ENCODE data around the gene ELL3. TPM values are rescaled to one million over a fixed set of nuclear protein-coding genes. Genes with fewer than 3 reads are reported as not detected.
A peak's percentile ranks its signal among the peaks of the same experiment; 100 is the strongest.

ELL3 gene
- total RNA-seq, 4 donors from 2014 or later, result 11.4 to 29.3 (median 13.0) TPM

DNA sequence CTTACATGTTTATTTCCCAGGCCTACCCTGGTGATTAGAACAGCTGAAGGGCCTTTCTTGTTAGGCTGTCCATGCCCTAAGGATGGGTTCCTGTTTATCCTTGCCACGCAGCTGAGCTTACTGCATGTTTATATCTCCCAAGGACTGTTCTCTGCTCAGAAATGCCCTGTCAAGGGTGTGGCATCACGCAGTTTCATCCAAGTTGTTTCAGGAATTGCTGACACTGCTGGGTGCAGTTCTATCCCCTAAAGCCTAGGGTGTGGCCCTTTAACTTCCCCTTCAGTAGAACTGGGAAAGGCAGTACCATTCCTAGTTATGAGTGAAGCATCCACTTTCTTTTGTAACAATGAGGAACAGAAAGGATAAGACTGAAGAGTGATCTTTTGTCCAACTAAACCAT is 5.0 kb downstream of the ELL3 start:
- 66 to 67% methylated on average over 2 of the region's 2 CpGs for WGBS, 2 donors
- TF ChIP-seq, protein P1, sequence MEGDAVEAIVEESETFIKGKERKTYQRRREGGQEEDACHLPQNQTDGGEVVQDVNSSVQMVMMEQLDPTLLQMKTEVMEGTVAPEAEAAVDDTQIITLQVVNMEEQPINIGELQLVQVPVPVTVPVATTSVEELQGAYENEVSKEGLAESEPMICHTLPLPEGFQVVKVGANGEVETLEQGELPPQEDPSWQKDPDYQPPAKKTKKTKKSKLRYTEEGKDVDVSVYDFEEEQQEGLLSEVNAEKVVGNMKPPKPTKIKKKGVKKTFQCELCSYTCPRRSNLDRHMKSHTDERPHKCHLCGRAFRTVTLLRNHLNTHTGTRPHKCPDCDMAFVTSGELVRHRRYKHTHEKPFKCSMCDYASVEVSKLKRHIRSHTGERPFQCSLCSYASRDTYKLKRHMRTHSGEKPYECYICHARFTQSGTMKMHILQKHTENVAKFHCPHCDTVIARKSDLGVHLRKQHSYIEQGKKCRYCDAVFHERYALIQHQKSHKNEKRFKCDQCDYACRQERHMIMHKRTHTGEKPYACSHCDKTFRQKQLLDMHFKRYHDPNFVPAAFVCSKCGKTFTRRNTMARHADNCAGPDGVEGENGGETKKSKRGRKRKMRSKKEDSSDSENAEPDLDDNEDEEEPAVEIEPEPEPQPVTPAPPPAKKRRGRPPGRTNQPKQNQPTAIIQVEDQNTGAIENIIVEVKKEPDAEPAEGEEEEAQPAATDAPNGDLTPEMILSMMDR (IDR thresholded peaks at IDR 0.05), result no peak
- peak in 1 of 2 donors; percentile 41 for TF ChIP-seq EP300 (IDR thresholded peaks at IDR 0.05)
- no peak for DNase-seq (ENCODE audit: low spot score in 2 of 2)
- Histone ChIP-seq H3K27me3 (no peaks in the 10 kb centered on the region), H3K27ac (peak overlapping the region in 2 of 4 donors; percentile 9 to 52), H3K4me3 (no peak overlapping the region), H3K9me3 (no peaks in the 10 kb centered on the region), H3K4me1 (peaks cover 0 to 14% (median 3%) of the 10 kb centered on the region in 4 donors), H3K36me3 (peaks cover 0 to 68% (median 26%) of the 10 kb centered on the region in 3 donors)

DNA sequence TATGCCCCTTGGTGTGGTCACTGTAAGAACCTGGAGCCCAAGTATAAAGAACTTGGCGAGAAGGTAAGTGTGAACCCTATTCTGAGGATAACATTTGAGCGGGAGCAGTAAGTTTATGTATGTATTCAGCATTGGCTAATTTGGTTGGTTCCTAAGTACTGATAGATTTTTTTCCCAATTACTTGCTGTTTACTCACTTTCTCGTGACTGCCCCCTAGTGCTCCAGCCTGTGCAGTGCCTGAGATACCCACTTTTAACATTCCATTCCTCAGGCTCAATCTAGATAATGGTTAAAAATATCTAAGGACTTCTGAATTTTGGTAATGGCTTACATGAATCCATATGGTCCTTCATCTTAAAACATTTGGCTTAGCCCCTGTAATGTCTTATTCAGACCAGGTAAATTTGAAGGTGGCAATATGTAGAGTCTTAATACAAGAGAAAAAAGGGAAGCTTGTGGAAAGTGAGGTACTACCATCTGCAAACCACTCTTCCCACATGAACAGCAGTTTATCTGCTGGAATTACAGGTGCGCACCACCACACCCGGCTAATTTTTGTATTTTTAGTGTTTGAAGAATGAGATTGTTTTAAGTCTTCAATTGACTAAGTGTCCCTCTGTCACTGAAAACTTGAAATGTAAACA is 7.1 kb downstream of the ELL3 start:
- H3K4me1 ChIP-seq, result no peaks in the 10 kb centered on the region
- no peaks in the 10 kb centered on the region for H3K9me3 ChIP-seq
- TF ChIP-seq, protein P1 (IDR thresholded peaks at IDR 0.05), result peak; percentile 54 to 79 (median 56)
- no peak for TF ChIP-seq EP300 (IDR thresholded peaks at IDR 0.05)
- peak in 1 of 2 donors; percentile 79 for DNase-seq (ENCODE audit: low spot score in 2 of 2)
- no peak overlapping the region for H3K27ac ChIP-seq
- H3K36me3 ChIP-seq, result peaks cover 0 to 89% (median 27%) of the 10 kb centered on the region in 3 donors
- no peaks in the 10 kb centered on the region for H3K27me3 ChIP-seq
- H3K4me3 ChIP-seq, result no peak overlapping the region
- 66 to 67% methylated on average over 5 of the region's 5 CpGs for WGBS, 2 donors

DNA sequence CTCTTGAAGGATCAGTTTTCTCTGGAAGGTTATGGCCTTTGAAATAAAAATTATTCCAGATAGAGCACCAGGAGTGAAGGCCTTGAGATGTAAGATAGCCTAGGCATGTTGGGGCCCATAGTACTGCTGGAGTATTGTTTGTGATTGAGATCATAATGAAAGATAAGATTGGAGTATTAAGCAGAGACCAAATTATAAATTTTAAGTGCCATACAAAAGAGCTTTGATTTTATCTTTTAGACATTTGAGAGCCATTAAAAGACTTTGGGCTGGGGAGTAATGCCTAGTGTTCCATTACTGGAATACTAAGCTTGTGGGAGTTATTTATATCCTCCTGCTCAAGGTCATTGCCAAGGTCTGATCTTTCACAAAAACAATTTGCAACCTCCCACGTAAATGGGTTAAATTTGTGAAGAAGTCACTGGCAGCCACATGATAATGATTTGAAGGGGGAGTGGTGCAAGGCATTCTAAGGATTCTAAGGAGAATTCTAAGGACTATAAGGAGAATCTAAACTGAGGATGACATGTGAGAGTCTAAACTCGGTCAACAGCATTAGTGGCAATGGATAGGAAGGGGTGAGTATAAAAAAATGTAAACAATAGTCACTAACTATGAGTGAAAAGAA is 12.8 kb downstream of the ELL3 start:
- Histone ChIP-seq H3K4me1 (no peaks in the 10 kb centered on the region), H3K4me3 (no peak overlapping the region), H3K36me3 (peaks cover 0 to 98% (median 40%) of the 10 kb centered on the region in 3 donors), H3K27me3 (no peaks in the 10 kb centered on the region), H3K27ac (no peak overlapping the region), H3K9me3 (no peaks in the 10 kb centered on the region)
- 63 to 75% methylated on average over 2 of the region's 2 CpGs for WGBS, 2 donors
- DNase-seq (ENCODE audit: low spot score in 2 of 2), result no peak
- no peak for TF ChIP-seq POLR2A (IDR thresholded peaks at IDR 0.05)
- TF ChIP-seq, protein P1 (IDR thresholded peaks at IDR 0.05), result no peak
- TF ChIP-seq EP300 (IDR thresholded peaks at IDR 0.05), result no peak

DNA sequence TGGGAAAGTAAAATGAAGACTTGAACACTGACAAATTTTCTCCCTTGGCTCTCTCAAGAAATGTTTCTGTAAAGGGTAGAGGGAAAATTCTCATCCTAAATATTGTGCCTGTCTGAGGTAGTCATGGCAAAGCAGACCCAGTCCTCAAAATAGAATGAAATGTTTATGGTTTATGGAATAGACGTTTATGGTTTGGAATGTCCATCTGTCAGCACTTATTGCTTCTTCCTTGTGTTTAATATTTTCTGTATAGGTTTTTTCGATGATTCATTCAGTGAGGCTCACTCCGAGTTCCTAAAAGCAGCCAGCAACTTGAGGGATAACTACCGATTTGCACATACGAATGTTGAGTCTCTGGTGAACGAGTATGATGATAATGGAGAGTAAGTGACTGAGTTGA is 13.9 kb downstream of the ELL3 start:
- TF ChIP-seq POLR2A (IDR thresholded peaks at IDR 0.05), result no peak
- no peak for TF ChIP-seq EP300 (IDR thresholded peaks at IDR 0.05)
- TF ChIP-seq, protein P1 (IDR thresholded peaks at IDR 0.05), result no peak
- Histone ChIP-seq H3K9me3 (no peaks in the 10 kb centered on the region), H3K4me1 (no peaks in the 10 kb centered on the region), H3K27me3 (no peaks in the 10 kb centered on the region), H3K36me3 (peaks cover 0 to 98% (median 40%) of the 10 kb centered on the region in 3 donors), H3K27ac (no peak overlapping the region), H3K4me3 (no peak overlapping the region)
- no peak for DNase-seq (ENCODE audit: low spot score in 2 of 2)
- WGBS, 2 donors, result 81 to 82% methylated on average over 6 of the region's 6 CpGs

DNA sequence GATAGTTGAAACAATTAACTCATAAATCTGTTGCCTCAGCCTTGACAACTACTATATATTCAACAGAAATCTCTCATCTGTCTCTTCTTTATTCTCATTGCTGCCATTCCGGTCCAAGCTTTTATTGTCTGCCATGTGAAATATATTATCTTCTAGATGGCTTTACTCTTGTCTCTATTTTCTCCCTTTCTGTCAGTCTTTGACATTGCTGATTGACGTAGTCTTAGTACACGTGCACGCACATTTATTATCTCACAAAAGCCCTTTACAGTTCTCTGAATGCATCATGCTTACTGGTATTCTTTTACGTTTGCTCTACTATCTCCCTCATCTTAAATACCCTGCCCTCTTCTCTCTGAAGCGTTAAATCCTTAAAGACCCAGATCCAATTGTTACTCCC is 24.9 kb downstream of the ELL3 start:
- Histone ChIP-seq H3K27ac (no peak overlapping the region), H3K9me3 (no peaks in the 10 kb centered on the region), H3K4me1 (peaks cover 0 to 61% (median 20%) of the 10 kb centered on the region in 4 donors), H3K4me3 (no peak overlapping the region), H3K27me3 (no peaks in the 10 kb centered on the region), H3K36me3 (peaks cover 0 to 45% (median 8%) of the 10 kb centered on the region in 3 donors)
- no peak for TF ChIP-seq POLR2A (IDR thresholded peaks at IDR 0.05)
- TF ChIP-seq EP300 (IDR thresholded peaks at IDR 0.05), result no peak
- TF ChIP-seq, protein P1 (IDR thresholded peaks at IDR 0.05), result no peak
- WGBS, 2 donors, result 67 to 72% methylated on average over 6 of the region's 6 CpGs
- DNase-seq (ENCODE audit: low spot score in 2 of 2), result no peak

All from tibial nerve (tissue), 4 donors.